ENCODE results near the gene KRT81. TPM values are rescaled to one million over a fixed set of nuclear protein-coding genes. Genes with fewer than 3 reads are reported as not detected.

Gene KRT81
- total and polyA plus RNA-seq, 2 of the 4 experiments (the other 2 are of a cell fraction): under 0.01 to 0.05 TPM

- no peak overlapping the region for H3K4me3 ChIP-seq (ENCODE audit: insufficient read depth, low read depth, low read length)
- no peak overlapping the region for H3K9ac ChIP-seq (ENCODE audit: low read depth, low read length)
- no TSS peak for BruUV-seq (replicated peaks)
- peak; percentile 80 for DNase-seq
- no peak overlapping the region for H4K5ac ChIP-seq (ENCODE audit: low read depth, low read length)
- 0 out of 2 replicates have a peak, but pooled peaks cover 2% of the 10 kb centered on the region for H3K9me3 ChIP-seq (ENCODE audit: control insufficient read depth, insufficient read depth, low read length)
- H3K36me3 ChIP-seq (ENCODE audit: control insufficient read depth, insufficient read depth, low read length): no peaks in the 10 kb centered on the region
- no peak overlapping the region for H3K18ac ChIP-seq (ENCODE audit: low read depth, low read length)
- H3K79me1 ChIP-seq (ENCODE audit: low read depth in 1 of 2, low read length in 2 of 2): no peaks in the 10 kb centered on the region
- POLR2A ChIA-PET (ENCODE audit: unreplicated experiment): no interaction called here
- H2AFZ ChIP-seq (replicated peaks; ENCODE audit: low read length, poor library complexity): no peak overlapping the region
- in situ Hi-C loops (cut with MboI; ENCODE audit: low sequenced_read_pairs) (no loop called here), intact Hi-C loops (cut with micrococcal nuclease) (no loop called here), dilution Hi-C loops (cut with HindIII; ENCODE audit: low sequenced_read_pairs, unreplicated experiment) (no loop called here)
- H2BK15ac ChIP-seq (ENCODE audit: low read depth, low read length): no peak overlapping the region; the same call in 2 of the 3 replicates
- H3K9me1 ChIP-seq (ENCODE audit: insufficient read depth, low read length): peaks cover 10% of the 10 kb centered on the region
- H4K20me1 ChIP-seq (ENCODE audit: insufficient read depth, low read length): no peaks in the 10 kb centered on the region
- H3K4ac ChIP-seq (ENCODE audit: low read depth, low read length): peak overlapping the region; percentile 3; the same call in 1 of the 2 replicates
- H3K23ac ChIP-seq (ENCODE audit: low read depth, low read length): no peak overlapping the region
- no peak overlapping the region for H2AK9ac ChIP-seq (replicated peaks; ENCODE audit: low read depth, low read length, poor library complexity)
- peaks cover 33% of the 10 kb centered on the region for H3K27me3 ChIP-seq (ENCODE audit: control insufficient read depth, insufficient read depth, low read length)
- H3K14ac ChIP-seq (replicated peaks; ENCODE audit: low read depth, low read length): no peak overlapping the region
- H3K4me1 ChIP-seq (ENCODE audit: control insufficient read depth, insufficient read depth, low read length): peaks cover 14% of the 10 kb centered on the region
- H4K91ac ChIP-seq (ENCODE audit: insufficient read depth, low read depth, low read length): no peak overlapping the region
- no peak overlapping the region for H2BK120ac ChIP-seq (ENCODE audit: low read depth, low read length)
- peak; percentile 30; the same call in 1 of the 2 replicates for ATAC-seq (ENCODE audit: low read depth)
- peak overlapping the region; percentile 20; the same call in 1 of the 2 replicates for H2BK20ac ChIP-seq (ENCODE audit: low read depth, low read length)
- H3K4me2 ChIP-seq (ENCODE audit: low read depth, low read length): peak overlapping the region; percentile 33; the same call in 1 of the 2 replicates
- no peak overlapping the region for H3K56ac ChIP-seq (ENCODE audit: extremely low read depth, insufficient read depth, low read length)
- no peak overlapping the region; the same call in 1 of the 2 replicates for H2AK5ac ChIP-seq (ENCODE audit: low read depth, low read length)
- H3K27ac ChIP-seq (ENCODE audit: insufficient read depth, low read length): no peak overlapping the region
- no peak overlapping the region for H2BK5ac ChIP-seq (ENCODE audit: low read depth, low read length, poor library complexity, severe bottlenecking)
- H4K8ac ChIP-seq (ENCODE audit: low read depth in 2 of 2, low read length in 2 of 2): no peak overlapping the region
- CTCF ChIA-PET: interaction anchor here (1.1 to 2.5 kb wide), 2 partner anchors 19 to 112 kb away, joined by 3 to 5 read pairs; no protein-coding TSS in a partner anchor
- WGBS, 2 experiments (ENCODE audit: extremely low coverage in 2 of 2, insufficient read length in 1 of 2): 60% methylated on average over 1 of the region's 9 CpGs; no CpG with 5 or more reads in 1 of the 2 experiments
- TF ChIP-seq MAZ (IDR thresholded peaks at IDR 0.05; ENCODE audit: borderline replicate concordance, low read depth, low read length) (no peak), ELK1 (IDR thresholded peaks at IDR 0.05; ENCODE audit: borderline replicate concordance, low read depth, low read length) (no peak), SMC3 (IDR thresholded peaks at IDR 0.05; ENCODE audit: low read depth, low read length) (no peak), RCOR1 (IDR thresholded peaks at IDR 0.05; ENCODE audit: insufficient replicate concordance, low read length) (no peak), BHLHE40 (IDR thresholded peaks at IDR 0.05; ENCODE audit: low read depth, low read length) (no peak), POLR2A (IDR thresholded peaks at IDR 0.05; ENCODE audit: low read depth, low read length) (no peak), USF2 (IDR thresholded peaks at IDR 0.05; ENCODE audit: low read depth, low read length) (no peak), CEBPB (IDR thresholded peaks at IDR 0.05; ENCODE audit: low read depth, low read length) (no peak), CHD1 (IDR thresholded peaks at IDR 0.05; ENCODE audit: low read depth, low read length) (no peak), MXI1 (IDR thresholded peaks at IDR 0.05; ENCODE audit: borderline replicate concordance, low read depth, low read length) (no peak), RFX5 (IDR thresholded peaks at IDR 0.05; ENCODE audit: low read depth, low read length) (no peak), MAFK (IDR thresholded peaks at IDR 0.05; ENCODE audit: low read depth, low read length) (no peak), RAD21 (IDR thresholded peaks at IDR 0.05; ENCODE audit: low read length) (no peak), NFE2L2 (IDR thresholded peaks at IDR 0.05; ENCODE audit: low read depth, low read length) (no peak), FOS (IDR thresholded peaks at IDR 0.05; ENCODE audit: low read depth, low read length) (no peak)
Measured at GRCh38 chr12:52260361-52261207, 30.8 kb downstream of the KRT81 start.

All from IMR-90 (cell line).